H9 (cell line): Measurements from ENCODE around the gene RARB. TPM values are rescaled to one million over a fixed set of nuclear protein-coding genes. Genes with fewer than 3 reads are reported as not detected.

Source experiments
- DNase-seq: peaks from one replicate; pipeline ENCODE4 v3.0.0-alpha.2; 2017
- H2AFZ ChIP-seq: one replicate; pipeline ENCODE4 v1.6.1; 2013; ENCODE audit warnings: mild to moderate bottlenecking, low read length, control low read depth, moderate library complexity
- H2AK5ac ChIP-seq: 2 replicates; pipeline ENCODE4 v1.6.1; 2013; ENCODE audit warnings: low read length, control low read depth, mixed read lengths; ENCODE audit not compliant: insufficient read length
- H2BK120ac ChIP-seq: one replicate; pipeline ENCODE4 v1.6.1; 2013; ENCODE audit warnings: low read depth, mild to moderate bottlenecking, low read length, control low read depth, inconsistent platforms; ENCODE audit not compliant: poor library complexity, severe bottlenecking
- H2BK12ac ChIP-seq: 2 replicates; pipeline ENCODE4 v1.6.1; 2013; ENCODE audit warnings: low read length, control low read depth, mixed read lengths, low read depth; ENCODE audit not compliant: insufficient read length
- H2BK15ac ChIP-seq: 2 replicates; pipeline ENCODE4 v1.6.1; 2013; ENCODE audit warnings: low read depth, low read length, control low read depth
- H2BK20ac ChIP-seq: one replicate; pipeline ENCODE4 v1.6.1; 2013; ENCODE audit warnings: low read depth, mild to moderate bottlenecking, low read length, control low read depth, inconsistent platforms; ENCODE audit not compliant: poor library complexity, severe bottlenecking
- H2BK5ac ChIP-seq: 2 replicates; pipeline ENCODE4 v1.6.1; 2013; ENCODE audit warnings: low read length, control low read depth, mixed read lengths; ENCODE audit not compliant: insufficient read length
- H3K14ac ChIP-seq: 2 replicates; pipeline ENCODE4 v1.6.1; 2013; ENCODE audit warnings: low read length, control low read depth; ENCODE audit not compliant: insufficient read depth
- H3K18ac ChIP-seq: 2 replicates; pipeline ENCODE4 v1.6.1; 2013; ENCODE audit warnings: low read depth, mild to moderate bottlenecking, mixed read lengths, low read length, control low read depth; ENCODE audit not compliant: insufficient read length
- H3K23ac ChIP-seq: 2 replicates; pipeline ENCODE4 v1.6.1; 2013; ENCODE audit warnings: low read length, control low read depth, mixed read lengths, low read depth; ENCODE audit not compliant: insufficient read length
- H3K23me2 ChIP-seq: 2 replicates; pipeline ENCODE4 v1.6.1; 2013; ENCODE audit warnings: low read depth, mild to moderate bottlenecking, mixed read lengths, low read length, control low read depth; ENCODE audit not compliant: insufficient read length, poor library complexity, severe bottlenecking
- H3K27ac ChIP-seq: 2 replicates; pipeline ENCODE4 v1.5.1; 2013; ENCODE audit warnings: low read length, control low read depth, mixed read lengths, low read depth; ENCODE audit not compliant: insufficient read length
- H3K27me3 ChIP-seq: 2 replicates; pipeline ENCODE4 v1.6.1; 2013; ENCODE audit warnings: low read length, control low read depth, inconsistent platforms; ENCODE audit not compliant: insufficient read depth
- H3K4ac ChIP-seq: 2 replicates; pipeline ENCODE4 v1.6.1; 2013; ENCODE audit warnings: low read depth, mild to moderate bottlenecking, control low read depth, inconsistent platforms, low read length, moderate library complexity
- H3K4me1 ChIP-seq: 2 replicates; pipeline ENCODE4 v1.6.1; 2013; ENCODE audit warnings: low read length, control low read depth, inconsistent platforms; ENCODE audit not compliant: insufficient read depth
- H3K4me2 ChIP-seq: 2 replicates; pipeline ENCODE4 v1.6.1; 2013; ENCODE audit warnings: low read length, control low read depth, mixed read lengths; ENCODE audit not compliant: insufficient read length, insufficient read depth
- H3K56ac ChIP-seq: 2 replicates; pipeline ENCODE4 v1.6.1; 2013; ENCODE audit warnings: low read depth, mild to moderate bottlenecking, mixed read lengths, low read length, control low read depth; ENCODE audit not compliant: insufficient read length
- H3K79me1 ChIP-seq: 2 replicates; pipeline ENCODE4 v1.6.1; 2013; ENCODE audit warnings: low read depth, mild to moderate bottlenecking, moderate library complexity, low read length, control low read depth, inconsistent platforms; ENCODE audit not compliant: insufficient read depth, poor library complexity, severe bottlenecking
- H3K79me2 ChIP-seq: 2 replicates; pipeline ENCODE4 v1.6.1; 2013; ENCODE audit warnings: low read length, control low read depth, inconsistent platforms; ENCODE audit not compliant: insufficient read depth
- H3K9ac ChIP-seq: 2 replicates; pipeline ENCODE4 v1.6.1; 2013; ENCODE audit warnings: low read length, control low read depth, mixed read lengths; ENCODE audit not compliant: insufficient read length; ENCODE audit errors: extremely low read depth
- H3K9me3 ChIP-seq: one replicate; pipeline ENCODE4 v1.6.1; 2013; ENCODE audit warnings: low read depth, low read length, inconsistent platforms; ENCODE audit not compliant: control insufficient read depth
- H3T11ph ChIP-seq: one replicate; pipeline ENCODE4 v1.6.1; 2013; ENCODE audit warnings: mild to moderate bottlenecking, low read length, control low read depth, inconsistent platforms
- H4K20me1 ChIP-seq: one replicate; pipeline ENCODE4 v1.6.1; 2013; ENCODE audit not compliant: control insufficient read depth, insufficient read length, insufficient read depth
- H4K5ac ChIP-seq: 2 replicates; pipeline ENCODE4 v1.6.1; 2013; ENCODE audit warnings: low read depth, mild to moderate bottlenecking, mixed read lengths, low read length, control low read depth; ENCODE audit not compliant: insufficient read length
- H4K8ac ChIP-seq: replicated peaks from 2 replicates; pipeline ENCODE4 v1.6.1; 2013; ENCODE audit warnings: low read length, control low read depth, mixed read lengths, low read depth; ENCODE audit not compliant: insufficient read length
- H4K91ac ChIP-seq: 2 replicates; pipeline ENCODE4 v1.6.1; 2013; ENCODE audit warnings: low read depth, mild to moderate bottlenecking, moderate library complexity, mixed read lengths, low read length, control low read depth; ENCODE audit not compliant: insufficient read length
- H3K27ac Mint-ChIP-seq, 3 experiments: 2 replicates in 2 of 3; 3 replicates in 1 of 3; pipeline ENCODE4 v1.8.0; 2020 to 2021; ENCODE audit warnings: mixed read lengths in 3 of 3, mild to moderate bottlenecking in 1 of 3, moderate library complexity in 1 of 3
- H3K27me3 Mint-ChIP-seq: 2 replicates; pipeline ENCODE4 v1.8.0; 2021; ENCODE audit warnings: low read depth, mild to moderate bottlenecking, moderate library complexity, mixed read lengths
- H3K36me3 Mint-ChIP-seq, 3 experiments: 2 replicates in 2 of 3; 3 replicates in 1 of 3; pipeline ENCODE4 v1.8.0; 2020 to 2021; ENCODE audit warnings: low read depth in 3 of 3, mixed read lengths in 3 of 3; ENCODE audit not compliant: insufficient read depth in 1 of 3
- H3K4me1 Mint-ChIP-seq, 2 experiments: 2 replicates each; pipeline ENCODE4 v1.8.0; 2020; ENCODE audit warnings: mixed read lengths in 2 of 2
- H3K4me3 Mint-ChIP-seq, 2 experiments: 2 replicates in 1 of 2; 3 replicates in 1 of 2; pipeline ENCODE4 v1.8.0; 2020 to 2021; ENCODE audit warnings: mild to moderate bottlenecking in 2 of 2, mixed read lengths in 2 of 2, moderate library complexity in 1 of 2
- H3K9me3 Mint-ChIP-seq, 2 experiments: 2 replicates in 1 of 2; 3 replicates in 1 of 2; pipeline ENCODE4 v1.8.0; 2020; ENCODE audit warnings: mild to moderate bottlenecking in 2 of 2, mixed read lengths in 2 of 2, moderate library complexity in 1 of 2
- WGBS: extraction: QIAGEN DNeasy Blood & Tissue Kit; methylation state at CpG from one replicate; pipeline ENCODE4 v1.1.7; 2013; ENCODE audit warnings: missing lambda C conversion rate, low lambda C conversion rate, mixed read lengths; ENCODE audit not compliant: insufficient read length; ENCODE audit errors: extremely low coverage; 5-methylcytosine and 5-hydroxymethylcytosine counted together
- total RNA-seq: library from RNA; stranded (reverse); gene quantifications from 2 replicates; pipeline ENCODE4 v1.2.1, GENCODE V29; 2021
- TF ChIP-seq, protein P1 (sequence below): fragments of 200-600 bp; sonication (generic); conservative IDR thresholded peaks from 3 replicates; pipeline ENCODE4 v1.8.0; 2021; ENCODE audit warnings: antibody characterized with exemption, mild to moderate bottlenecking

The RARB gene
- total RNA-seq, 1 experiment from 2014 or later, result 0.22 TPM

DNA sequence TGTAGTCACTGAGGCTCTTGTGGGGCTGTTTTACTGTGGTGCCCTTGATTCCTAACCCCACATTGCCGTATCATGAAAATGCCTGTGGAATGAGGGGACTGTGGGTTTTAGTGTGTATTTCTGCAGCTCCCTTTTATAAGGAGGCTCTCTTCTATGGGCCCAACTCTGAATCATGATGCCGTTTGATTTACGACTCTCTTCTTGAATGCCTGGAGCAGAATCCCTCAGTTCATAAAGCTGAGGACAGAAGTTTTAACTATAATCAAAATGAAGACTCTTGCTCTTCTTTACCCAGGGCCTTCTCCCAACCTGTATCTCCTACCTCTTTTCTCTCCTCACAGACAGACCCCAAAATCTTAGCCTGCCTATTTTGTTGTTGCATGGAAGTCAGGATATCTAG, 109.5 kb downstream of the RARB start:
- H3K4me1 ChIP-seq, result no peaks in the 10 kb centered on the region
- H4K91ac ChIP-seq, result no peak overlapping the region
- no peak for DNase-seq
- H3K23me2 ChIP-seq, result no peaks in the 10 kb centered on the region
- no peaks in the 10 kb centered on the region for H3K79me2 ChIP-seq
- H4K8ac ChIP-seq, result no peak overlapping the region
- Mint-ChIP-seq H3K4me1 (no peaks in the 10 kb centered on the region), H3K4me3 (no peak overlapping the region), H3K27me3 (no peaks in the 10 kb centered on the region), H3K9me3 (no peaks in the 10 kb centered on the region; a peak in 1 of 5 replicates), H3K36me3 (no peaks in the 10 kb centered on the region), H3K27ac (no peak overlapping the region)
- TF ChIP-seq, protein P1, sequence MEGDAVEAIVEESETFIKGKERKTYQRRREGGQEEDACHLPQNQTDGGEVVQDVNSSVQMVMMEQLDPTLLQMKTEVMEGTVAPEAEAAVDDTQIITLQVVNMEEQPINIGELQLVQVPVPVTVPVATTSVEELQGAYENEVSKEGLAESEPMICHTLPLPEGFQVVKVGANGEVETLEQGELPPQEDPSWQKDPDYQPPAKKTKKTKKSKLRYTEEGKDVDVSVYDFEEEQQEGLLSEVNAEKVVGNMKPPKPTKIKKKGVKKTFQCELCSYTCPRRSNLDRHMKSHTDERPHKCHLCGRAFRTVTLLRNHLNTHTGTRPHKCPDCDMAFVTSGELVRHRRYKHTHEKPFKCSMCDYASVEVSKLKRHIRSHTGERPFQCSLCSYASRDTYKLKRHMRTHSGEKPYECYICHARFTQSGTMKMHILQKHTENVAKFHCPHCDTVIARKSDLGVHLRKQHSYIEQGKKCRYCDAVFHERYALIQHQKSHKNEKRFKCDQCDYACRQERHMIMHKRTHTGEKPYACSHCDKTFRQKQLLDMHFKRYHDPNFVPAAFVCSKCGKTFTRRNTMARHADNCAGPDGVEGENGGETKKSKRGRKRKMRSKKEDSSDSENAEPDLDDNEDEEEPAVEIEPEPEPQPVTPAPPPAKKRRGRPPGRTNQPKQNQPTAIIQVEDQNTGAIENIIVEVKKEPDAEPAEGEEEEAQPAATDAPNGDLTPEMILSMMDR, result no peak
- no peak overlapping the region for H3K4me2 ChIP-seq
- no peaks in the 10 kb centered on the region for H3K79me1 ChIP-seq
- H3K9me3 ChIP-seq, result no peaks in the 10 kb centered on the region
- no peaks in the 10 kb centered on the region for H3K27me3 ChIP-seq
- no peak overlapping the region for H2AFZ ChIP-seq
- no peak overlapping the region for H3K4ac ChIP-seq
- no peak overlapping the region for H2BK15ac ChIP-seq
- no peak overlapping the region for H2BK20ac ChIP-seq
- no CpG with 5 or more reads among the region's 3 CpGs for WGBS
- no peak overlapping the region for H3K27ac ChIP-seq
- H3K56ac ChIP-seq, result no peak overlapping the region
- no peak overlapping the region for H2BK12ac ChIP-seq
- H3K18ac ChIP-seq, result no peak overlapping the region
- no peak overlapping the region for H3K14ac ChIP-seq
- H3K23ac ChIP-seq, result no peak overlapping the region
- H2AK5ac ChIP-seq, result no peak overlapping the region
- H2BK120ac ChIP-seq, result no peak overlapping the region
- no peaks in the 10 kb centered on the region for H4K20me1 ChIP-seq
- H2BK5ac ChIP-seq, result no peak overlapping the region
- no peak overlapping the region for H3T11ph ChIP-seq
- no peak overlapping the region for H4K5ac ChIP-seq
- H3K9ac ChIP-seq, result no peak overlapping the region
